Immature natural killer cell (primary cell): Measurements from ENCODE around the gene IL4. TPM values are rescaled to one million over a fixed set of nuclear protein-coding genes. Genes with fewer than 3 reads are reported as not detected.

ENCODE experiments used
- DNase-seq, 3 donors: peaks; one replicate each; pipeline ENCODE4 v3.0.0; 2022; ENCODE audit warnings: mixed read lengths in 1 of 3
- H3K27ac Mint-ChIP-seq, 6 donors: one replicate each; pipeline ENCODE4 v1.8.0; 2020; ENCODE audit warnings: mixed read lengths in 6 of 6, mild to moderate bottlenecking in 5 of 6, inconsistent platforms in 4 of 6, moderate library complexity in 3 of 6
- H3K27me3 Mint-ChIP-seq, 3 donors: one replicate each; pipeline ENCODE4 v1.8.0; 2020 to 2021; ENCODE audit warnings: low read depth in 3 of 3, mild to moderate bottlenecking in 3 of 3, mixed read lengths in 3 of 3, moderate library complexity in 3 of 3, inconsistent platforms in 1 of 3
- H3K36me3 Mint-ChIP-seq, 3 donors: one replicate each; pipeline ENCODE4 v1.8.0; 2020; ENCODE audit warnings: mixed read lengths in 3 of 3, inconsistent platforms in 2 of 3, mild to moderate bottlenecking in 2 of 3
- H3K4me1 Mint-ChIP-seq, 2 donors: one replicate each; pipeline ENCODE4 v1.8.0; 2020; ENCODE audit warnings: inconsistent platforms in 2 of 2, mild to moderate bottlenecking in 2 of 2, mixed read lengths in 2 of 2, moderate library complexity in 1 of 2
- H3K4me3 Mint-ChIP-seq, 5 donors: one replicate each; pipeline ENCODE4 v1.8.0; 2020; ENCODE audit warnings: mild to moderate bottlenecking in 5 of 5, mixed read lengths in 5 of 5, inconsistent platforms in 3 of 5, moderate library complexity in 3 of 5
- H3K9me3 Mint-ChIP-seq, 6 donors: one replicate each; pipeline ENCODE4 v1.8.0; 2020; ENCODE audit warnings: mild to moderate bottlenecking in 6 of 6, mixed read lengths in 6 of 6, inconsistent platforms in 4 of 6, moderate library complexity in 3 of 6
- polyA plus RNA-seq, 3 donors: library from polyadenylated mRNA; unstranded; fragments of 300-500 nt; fragmentation: Illumina TruSeq; gene quantifications; one replicate each; pipeline ENCODE4 v1.2.3, GENCODE V29; 2021

The IL4 gene
- polyA plus RNA-seq, 3 donors from 2014 or later, result not detected

- H3K27me3 Mint-ChIP-seq, result peaks cover 0 to 2% (median 0%) of the 10 kb centered on the region in 3 donors
- DNase-seq, result no peak
- peaks cover 6 to 14% of the 10 kb centered on the region in 2 donors for H3K4me1 Mint-ChIP-seq
- no peaks in the 10 kb centered on the region for H3K36me3 Mint-ChIP-seq
- H3K4me3 Mint-ChIP-seq, result no peak overlapping the region
- no peaks in the 10 kb centered on the region for H3K9me3 Mint-ChIP-seq
- no peak overlapping the region for H3K27ac Mint-ChIP-seq
Observed at GRCh38 chr5:132673488-132673887, 301 bp upstream of the IL4 start.

DNA sequence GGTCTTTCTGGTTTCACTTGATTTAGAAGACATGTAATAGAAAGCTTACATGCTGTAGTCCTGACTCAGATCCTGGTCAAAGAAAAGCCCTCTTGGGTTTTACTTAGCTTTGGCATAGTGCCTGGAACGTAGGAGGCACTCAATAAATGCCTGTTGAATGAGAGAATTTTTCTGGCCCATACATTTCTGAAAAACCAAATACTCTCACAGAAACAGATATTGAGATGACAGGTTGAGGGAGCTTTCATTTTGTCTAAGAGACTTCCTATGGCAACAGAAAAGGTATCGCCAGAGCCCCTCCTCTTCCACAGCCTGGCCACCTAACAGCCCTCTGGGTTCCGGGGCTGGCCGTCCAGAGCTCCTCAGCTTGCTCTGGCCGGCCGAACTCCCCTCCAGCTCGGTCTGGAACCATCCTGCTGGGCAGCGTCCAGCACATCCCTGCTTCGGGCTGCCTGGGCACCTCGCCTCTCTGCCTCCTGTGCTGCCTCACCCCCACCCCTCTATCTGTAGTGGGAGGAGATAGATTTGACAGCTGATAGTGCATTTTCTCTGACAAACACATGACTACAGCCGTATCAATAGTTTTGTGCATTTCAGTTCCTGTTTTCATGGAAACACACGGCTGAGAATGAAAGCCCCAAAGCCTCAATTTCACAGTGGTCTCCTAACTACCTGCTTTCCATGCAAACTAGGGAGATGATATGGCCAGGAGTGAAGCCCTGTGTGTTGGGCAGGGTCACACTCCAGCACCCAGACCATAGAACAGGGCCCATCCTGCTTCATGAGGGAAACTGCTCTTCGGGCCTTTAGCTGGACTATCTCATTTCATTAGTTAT is 1.1 kb downstream of the IL4 start:
- H3K9me3 Mint-ChIP-seq, result no peaks in the 10 kb centered on the region
- peaks cover 0 to 2% (median 0%) of the 10 kb centered on the region in 3 donors for H3K27me3 Mint-ChIP-seq
- H3K4me3 Mint-ChIP-seq, result no peak overlapping the region
- no peak overlapping the region for H3K27ac Mint-ChIP-seq
- no peak for DNase-seq
- H3K36me3 Mint-ChIP-seq, result no peaks in the 10 kb centered on the region
- H3K4me1 Mint-ChIP-seq, result peaks cover 6 to 14% of the 10 kb centered on the region in 2 donors

DNA sequence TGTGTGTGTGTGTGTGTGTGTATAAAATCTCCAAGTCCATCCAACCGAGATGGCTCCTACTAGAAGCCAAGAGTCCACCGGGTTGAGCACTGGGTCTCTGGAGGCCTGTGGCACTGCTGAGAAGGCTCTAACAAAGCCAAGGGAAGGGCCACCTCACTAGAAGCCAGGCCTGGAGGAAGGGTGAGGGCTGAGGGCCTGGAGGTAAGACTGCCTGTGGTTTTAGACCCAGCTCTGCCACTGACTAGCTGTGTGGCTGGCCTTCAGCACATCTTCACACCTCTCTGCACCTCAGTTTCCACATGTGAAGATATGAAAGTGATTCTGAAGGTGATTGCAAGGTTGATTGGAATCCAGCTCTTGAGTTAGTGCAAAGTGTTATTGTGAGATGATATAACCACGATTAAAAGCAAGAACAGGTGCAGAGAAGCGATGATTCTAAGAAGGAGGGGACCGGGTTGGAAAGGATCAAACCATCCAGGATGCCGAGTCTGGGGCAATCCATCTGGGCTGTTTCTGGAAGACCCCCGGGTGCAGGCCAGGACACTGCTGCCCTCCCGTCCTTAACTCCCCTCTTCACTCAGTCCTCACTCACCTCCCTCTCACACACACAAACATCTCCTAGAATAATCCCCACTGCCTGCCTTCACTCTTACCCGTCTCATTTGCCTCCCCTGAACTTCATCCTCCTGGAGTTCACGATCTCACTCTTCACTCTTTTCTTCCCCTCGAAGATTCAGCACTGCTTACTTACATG is 2.3 kb downstream of the IL4 start:
- peak overlapping the region in 1 of 6 donors; percentile 59 for H3K27ac Mint-ChIP-seq
- H3K36me3 Mint-ChIP-seq, result peaks cover 0 to 6% (median 0%) of the 10 kb centered on the region in 3 donors
- H3K4me3 Mint-ChIP-seq, result no peak overlapping the region
- H3K9me3 Mint-ChIP-seq, result no peaks in the 10 kb centered on the region
- H3K4me1 Mint-ChIP-seq, result peaks cover 6 to 14% of the 10 kb centered on the region in 2 donors
- DNase-seq, result peak; percentile 19 to 30 (median 21)
- peaks cover 0 to 5% (median 0%) of the 10 kb centered on the region in 3 donors for H3K27me3 Mint-ChIP-seq

DNA sequence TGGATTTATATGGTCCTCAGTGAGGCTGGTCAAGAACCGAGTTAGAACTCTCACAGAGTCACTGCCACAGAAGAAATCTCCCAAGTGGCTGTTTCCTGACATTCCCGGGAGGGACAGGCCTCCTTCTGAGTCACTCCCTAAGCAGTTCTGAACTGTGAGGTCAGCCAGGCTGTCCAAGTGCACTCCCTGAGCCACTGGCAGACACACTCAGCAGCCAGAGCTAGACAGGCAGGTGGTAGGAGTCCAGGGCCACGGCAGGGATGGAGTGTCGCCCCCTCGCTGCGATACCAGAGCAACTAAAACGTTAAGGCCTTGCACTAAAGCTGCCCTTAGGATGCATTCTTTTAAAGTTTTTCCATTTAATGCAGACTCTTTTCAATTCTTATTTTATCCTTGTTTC is 3.4 kb downstream of the IL4 start:
- Mint-ChIP-seq H3K36me3 (peaks cover 0 to 10% (median 0%) of the 10 kb centered on the region in 3 donors), H3K9me3 (no peaks in the 10 kb centered on the region), H3K27me3 (peaks cover 0 to 9% (median 0%) of the 10 kb centered on the region in 3 donors), H3K27ac (no peak overlapping the region), H3K4me1 (peaks cover 6 to 14% of the 10 kb centered on the region in 2 donors), H3K4me3 (no peak overlapping the region)
- no peak for DNase-seq

DNA sequence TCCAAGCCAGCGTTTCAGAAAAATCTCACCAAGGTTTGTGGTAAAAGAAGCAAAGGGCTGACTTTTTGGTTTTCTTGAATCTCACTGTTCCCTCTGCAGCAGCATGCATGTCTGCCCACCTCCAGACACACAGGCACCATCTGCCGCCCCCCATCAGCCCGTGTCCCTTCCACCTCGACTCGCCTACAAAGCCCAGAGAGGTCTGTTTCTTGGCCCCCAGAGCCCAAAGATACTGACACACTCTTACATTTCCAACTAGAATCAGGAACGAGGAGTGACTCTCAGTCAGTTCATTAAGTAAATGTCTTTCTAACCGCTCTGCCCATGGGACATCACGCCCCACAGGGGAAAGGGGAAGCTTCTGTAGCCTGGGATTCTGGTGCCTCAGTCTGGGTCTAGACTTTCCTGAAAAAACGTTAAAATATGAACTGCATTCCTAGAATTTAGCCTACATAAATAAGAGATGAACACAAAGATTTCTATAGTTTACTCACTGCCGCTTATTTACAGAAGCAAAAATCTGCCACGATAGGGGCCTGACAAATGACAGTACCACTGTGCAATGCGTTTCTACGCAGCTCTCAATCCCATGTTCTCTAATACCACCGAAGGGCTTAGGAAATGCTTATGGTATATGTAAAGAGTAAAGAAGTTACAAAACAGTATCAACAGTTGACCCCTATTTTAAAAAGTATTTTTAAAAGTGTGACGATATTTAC is 4.1 kb downstream of the IL4 start:
- Mint-ChIP-seq H3K4me3 (no peak overlapping the region), H3K27ac (no peak overlapping the region), H3K4me1 (peaks cover 6 to 14% of the 10 kb centered on the region in 2 donors), H3K27me3 (peaks cover 0 to 9% (median 0%) of the 10 kb centered on the region in 3 donors), H3K36me3 (peaks cover 0 to 10% (median 0%) of the 10 kb centered on the region in 3 donors), H3K9me3 (no peaks in the 10 kb centered on the region)
- DNase-seq, result no peak

DNA sequence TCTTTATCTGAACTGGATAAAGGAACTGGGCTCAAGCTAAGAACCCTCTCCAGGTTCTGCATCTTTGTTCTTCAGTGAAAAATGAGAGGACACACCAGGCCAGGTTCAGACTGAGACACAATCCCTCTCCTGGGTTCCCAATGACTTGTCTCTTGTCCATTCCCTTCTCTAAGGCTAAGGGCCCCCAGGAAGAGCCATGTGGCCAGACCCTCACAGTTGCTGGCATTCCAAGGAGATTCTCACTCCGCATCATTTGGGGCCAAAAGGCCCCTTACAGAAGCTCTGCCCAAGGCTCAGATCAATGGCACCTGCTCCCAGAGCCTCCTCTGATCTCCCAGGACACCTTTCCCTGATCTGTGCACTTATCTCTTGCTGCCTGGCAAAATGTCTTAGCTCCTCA is 4.9 kb downstream of the IL4 start:
- no peaks in the 10 kb centered on the region for H3K9me3 Mint-ChIP-seq
- H3K27ac Mint-ChIP-seq, result no peak overlapping the region
- H3K27me3 Mint-ChIP-seq, result peaks cover 0 to 9% (median 0%) of the 10 kb centered on the region in 3 donors
- no peak overlapping the region for H3K4me3 Mint-ChIP-seq
- peaks cover 0 to 10% (median 0%) of the 10 kb centered on the region in 3 donors for H3K36me3 Mint-ChIP-seq
- peaks cover 6 to 14% of the 10 kb centered on the region in 2 donors for H3K4me1 Mint-ChIP-seq
- no peak for DNase-seq

- H3K36me3 Mint-ChIP-seq, result peaks cover 0 to 10% (median 0%) of the 10 kb centered on the region in 3 donors
- H3K27me3 Mint-ChIP-seq, result peaks cover 0 to 9% (median 0%) of the 10 kb centered on the region in 3 donors
- no peak overlapping the region for H3K4me3 Mint-ChIP-seq
- no peak overlapping the region for H3K27ac Mint-ChIP-seq
- DNase-seq, result no peak
- H3K4me1 Mint-ChIP-seq, result peaks cover 6 to 14% of the 10 kb centered on the region in 2 donors
- H3K9me3 Mint-ChIP-seq, result no peaks in the 10 kb centered on the region
Observed at GRCh38 chr5:132679166-132679565, 5.4 kb downstream of the IL4 start.

DNA sequence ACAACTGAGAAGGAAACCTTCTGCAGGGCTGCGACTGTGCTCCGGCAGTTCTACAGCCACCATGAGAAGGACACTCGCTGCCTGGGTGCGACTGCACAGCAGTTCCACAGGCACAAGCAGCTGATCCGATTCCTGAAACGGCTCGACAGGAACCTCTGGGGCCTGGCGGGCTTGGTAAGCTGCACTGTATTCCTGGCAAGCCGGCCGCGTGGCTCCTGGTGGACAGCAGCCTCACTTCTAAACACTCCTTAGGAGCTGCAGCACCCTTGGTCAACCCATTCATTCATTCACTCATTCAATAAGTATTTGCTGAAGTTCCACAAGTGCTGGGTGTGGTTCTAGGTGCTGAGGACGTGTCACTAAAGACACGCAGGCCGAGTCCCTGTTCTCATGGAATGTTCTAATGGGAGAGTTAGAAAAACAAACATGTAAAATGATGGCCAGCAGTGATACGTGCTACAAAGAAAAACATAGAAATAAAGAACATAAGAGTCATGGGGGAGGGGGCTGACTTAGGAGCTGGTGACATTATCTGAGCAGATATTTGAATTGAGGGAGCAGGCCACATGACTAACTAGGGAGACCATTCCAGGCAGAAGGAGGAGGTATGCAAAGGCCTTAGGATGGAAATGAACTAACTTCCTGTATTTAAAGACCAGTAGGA is 6.1 kb downstream of the IL4 start:
- H3K36me3 Mint-ChIP-seq, result peaks cover 0 to 10% (median 0%) of the 10 kb centered on the region in 3 donors
- no peak for DNase-seq

DNA sequence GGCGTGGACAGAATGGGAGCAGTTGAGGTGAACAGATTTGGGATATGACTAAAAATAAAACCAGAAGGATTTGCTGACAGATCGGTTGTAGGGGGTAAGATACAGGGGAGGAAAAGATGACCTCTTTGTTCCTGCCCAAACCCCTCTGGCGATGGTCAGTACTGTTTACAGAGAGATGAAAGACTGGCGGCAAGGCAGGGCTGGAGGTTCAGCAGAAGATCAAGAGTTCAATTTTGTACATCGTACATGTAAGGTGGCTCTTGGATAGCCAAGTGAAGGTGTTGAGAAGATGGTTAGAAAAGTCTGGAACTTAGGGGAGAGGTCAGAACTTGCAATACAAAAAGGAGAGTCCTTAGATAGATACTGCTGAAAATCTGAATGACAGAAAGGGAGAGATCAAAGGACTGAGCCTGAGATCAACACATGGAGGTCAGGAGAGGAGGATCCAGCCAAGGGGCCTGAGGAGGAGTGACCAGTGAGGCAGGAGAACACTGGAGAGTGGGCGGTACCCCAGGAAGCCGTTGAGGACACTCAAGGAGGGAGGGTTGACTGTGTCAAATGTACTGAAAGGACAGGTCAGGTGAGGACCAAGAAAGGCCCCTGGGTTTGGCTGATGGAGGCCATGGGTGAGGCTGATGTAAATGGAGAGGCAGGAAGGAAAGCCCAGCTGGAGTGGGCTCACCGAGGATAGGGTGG is 7.1 kb downstream of the IL4 start:
- no peak for DNase-seq
- Mint-ChIP-seq H3K36me3 (peaks cover 0 to 10% (median 0%) of the 10 kb centered on the region in 3 donors), H3K27me3 (peaks cover 0 to 9% (median 0%) of the 10 kb centered on the region in 3 donors), H3K9me3 (no peaks in the 10 kb centered on the region), H3K4me3 (no peak overlapping the region), H3K27ac (no peak overlapping the region), H3K4me1 (peaks cover 6 to 17% of the 10 kb centered on the region in 2 donors)

More for the DNA sequence above, 6.1 kb downstream of the IL4 start:
- Mint-ChIP-seq H3K4me1 (peaks cover 7 to 16% of the 10 kb centered on the region in 2 donors), H3K4me3 (no peak overlapping the region), H3K27ac (no peak overlapping the region), H3K9me3 (no peaks in the 10 kb centered on the region), H3K27me3 (peaks cover 0 to 9% (median 0%) of the 10 kb centered on the region in 3 donors)

DNA sequence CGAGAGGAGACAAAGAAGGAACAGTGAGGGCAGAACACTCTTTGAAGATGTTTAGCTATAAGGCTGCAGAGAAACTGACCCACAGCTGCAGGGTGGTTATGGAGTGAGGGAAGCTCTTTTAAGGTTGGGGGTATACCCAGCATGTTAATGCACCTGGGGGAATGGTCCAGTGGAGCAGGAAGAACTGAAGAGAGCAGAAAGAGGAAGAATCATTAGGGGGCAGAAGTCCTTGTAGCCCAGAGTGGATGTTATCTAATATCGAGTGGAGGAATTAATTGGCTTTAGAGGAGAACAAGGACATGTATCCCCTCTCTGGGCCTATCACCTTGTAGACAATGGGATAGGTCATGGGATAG is 7.7 kb downstream of the IL4 start:
- Mint-ChIP-seq H3K27ac (no peak overlapping the region), H3K36me3 (peaks cover 0 to 10% (median 0%) of the 10 kb centered on the region in 3 donors)

DNA sequence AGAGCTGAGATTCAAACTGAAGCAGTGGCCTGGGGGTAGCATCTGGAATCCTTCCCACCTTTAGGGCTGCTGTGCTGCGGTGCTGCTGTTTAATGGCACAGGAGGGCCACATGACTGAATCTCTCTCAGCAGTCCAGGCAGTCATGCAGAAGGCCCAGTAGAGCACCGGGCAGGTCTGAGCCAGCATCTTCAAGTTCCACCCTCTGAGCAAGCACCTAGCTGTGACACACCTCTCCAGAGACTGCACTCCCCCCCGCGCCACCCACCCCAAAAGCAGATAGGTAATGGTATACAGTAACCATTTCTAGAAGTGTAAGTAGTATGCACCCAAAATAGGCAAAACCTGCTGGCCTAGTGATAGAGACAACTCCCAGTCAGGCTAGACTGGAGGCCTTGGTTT is 8.2 kb downstream of the IL4 start:
- Mint-ChIP-seq H3K36me3 (peaks cover 0 to 10% (median 0%) of the 10 kb centered on the region in 3 donors), H3K4me1 (peaks cover 6 to 8% of the 10 kb centered on the region in 2 donors), H3K4me3 (no peak overlapping the region), H3K9me3 (no peaks in the 10 kb centered on the region), H3K27ac (no peak overlapping the region), H3K27me3 (peaks cover 0 to 7% (median 0%) of the 10 kb centered on the region in 3 donors)
- DNase-seq, result no peak

More for the DNA sequence above, 7.7 kb downstream of the IL4 start:
- DNase-seq, result no peak
- Mint-ChIP-seq H3K27me3 (peaks cover 0 to 9% (median 0%) of the 10 kb centered on the region in 3 donors), H3K4me1 (peaks cover 6 to 11% of the 10 kb centered on the region in 2 donors), H3K4me3 (no peak overlapping the region), H3K9me3 (no peaks in the 10 kb centered on the region)

DNA sequence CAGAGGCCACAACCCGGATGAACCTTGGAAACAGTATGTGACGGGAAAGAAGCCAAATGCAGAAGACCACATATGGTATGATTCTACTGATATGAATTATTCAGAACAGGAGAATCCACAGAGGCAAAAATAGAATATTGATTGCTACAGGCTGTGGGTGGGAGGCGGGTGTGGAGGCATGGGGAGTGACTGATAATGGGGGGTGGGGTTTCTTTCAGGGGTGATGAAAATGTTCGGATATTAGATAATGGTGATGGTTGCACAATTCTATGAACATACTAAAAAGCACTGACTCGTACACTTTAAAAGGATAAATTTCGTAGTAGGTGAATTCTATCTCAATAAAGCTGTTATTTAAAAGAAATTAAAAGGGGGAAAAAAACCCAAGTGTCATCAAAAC is 10.7 kb downstream of the IL4 start:
- Mint-ChIP-seq H3K27ac (no peak overlapping the region), H3K27me3 (peaks cover 0 to 7% (median 0%) of the 10 kb centered on the region in 3 donors), H3K4me3 (no peak overlapping the region), H3K9me3 (no peaks in the 10 kb centered on the region), H3K36me3 (peaks cover 5 to 13% (median 6%) of the 10 kb centered on the region in 3 donors), H3K4me1 (peaks cover 15 to 26% of the 10 kb centered on the region in 2 donors)
- no peak for DNase-seq
